ENCODE measurements around the gene CNKSR1.

The CNKSR1 gene

GRCh38 chr1:26181586-26182382 lies 4.5 kb downstream of the CNKSR1 start:
- peaks cover 12% of the 10 kb centered on the region for H3K4me1 ChIP-seq (ENCODE audit: low read depth, poor library complexity, severe bottlenecking)
- H3K4me2 ChIP-seq, result no peak overlapping the region
- H3K27me3 ChIP-seq (ENCODE audit: insufficient read depth, low read depth), result no peaks in the 10 kb centered on the region
- no peak overlapping the region for H2AFZ ChIP-seq (ENCODE audit: low read depth)
- H4K20me1 ChIP-seq (ENCODE audit: insufficient read depth), result no peaks in the 10 kb centered on the region
- TF ChIP-seq, protein P1, sequence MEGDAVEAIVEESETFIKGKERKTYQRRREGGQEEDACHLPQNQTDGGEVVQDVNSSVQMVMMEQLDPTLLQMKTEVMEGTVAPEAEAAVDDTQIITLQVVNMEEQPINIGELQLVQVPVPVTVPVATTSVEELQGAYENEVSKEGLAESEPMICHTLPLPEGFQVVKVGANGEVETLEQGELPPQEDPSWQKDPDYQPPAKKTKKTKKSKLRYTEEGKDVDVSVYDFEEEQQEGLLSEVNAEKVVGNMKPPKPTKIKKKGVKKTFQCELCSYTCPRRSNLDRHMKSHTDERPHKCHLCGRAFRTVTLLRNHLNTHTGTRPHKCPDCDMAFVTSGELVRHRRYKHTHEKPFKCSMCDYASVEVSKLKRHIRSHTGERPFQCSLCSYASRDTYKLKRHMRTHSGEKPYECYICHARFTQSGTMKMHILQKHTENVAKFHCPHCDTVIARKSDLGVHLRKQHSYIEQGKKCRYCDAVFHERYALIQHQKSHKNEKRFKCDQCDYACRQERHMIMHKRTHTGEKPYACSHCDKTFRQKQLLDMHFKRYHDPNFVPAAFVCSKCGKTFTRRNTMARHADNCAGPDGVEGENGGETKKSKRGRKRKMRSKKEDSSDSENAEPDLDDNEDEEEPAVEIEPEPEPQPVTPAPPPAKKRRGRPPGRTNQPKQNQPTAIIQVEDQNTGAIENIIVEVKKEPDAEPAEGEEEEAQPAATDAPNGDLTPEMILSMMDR (conservative IDR thresholded peaks at IDR 0.05; ENCODE audit: low read depth, low read length), result no peak
- H3K4me3 ChIP-seq (IDR thresholded peaks at IDR 0.05; ENCODE audit: insufficient read depth, low read depth, low read length), result no peak overlapping the region
- no peaks in the 10 kb centered on the region for H3K36me3 ChIP-seq (ENCODE audit: insufficient read depth)
- no peaks in the 10 kb centered on the region for H3K79me2 ChIP-seq (ENCODE audit: insufficient read depth, low read depth)
- no peak overlapping the region for H3K9ac ChIP-seq
- H3K27ac ChIP-seq, result no peak overlapping the region

GRCh38 chr1:26182383-26182696 lies 5.0 kb downstream of the CNKSR1 start:
- Histone ChIP-seq H3K4me1 (ENCODE audit: low read depth, poor library complexity, severe bottlenecking) (peaks cover 12% of the 10 kb centered on the region), H3K27me3 (ENCODE audit: insufficient read depth, low read depth) (no peaks in the 10 kb centered on the region), H4K20me1 (ENCODE audit: insufficient read depth) (no peaks in the 10 kb centered on the region), H3K4me2 (no peak overlapping the region), H3K4me3 (IDR thresholded peaks at IDR 0.05; ENCODE audit: insufficient read depth, low read depth, low read length) (no peak overlapping the region), H3K27ac (no peak overlapping the region), H3K36me3 (ENCODE audit: insufficient read depth) (no peaks in the 10 kb centered on the region), H3K9ac (no peak overlapping the region), H3K79me2 (ENCODE audit: insufficient read depth, low read depth) (no peaks in the 10 kb centered on the region), H2AFZ (ENCODE audit: low read depth) (no peak overlapping the region)
- TF ChIP-seq, protein P1 (conservative IDR thresholded peaks at IDR 0.05; ENCODE audit: low read depth, low read length), result no peak

DNA sequence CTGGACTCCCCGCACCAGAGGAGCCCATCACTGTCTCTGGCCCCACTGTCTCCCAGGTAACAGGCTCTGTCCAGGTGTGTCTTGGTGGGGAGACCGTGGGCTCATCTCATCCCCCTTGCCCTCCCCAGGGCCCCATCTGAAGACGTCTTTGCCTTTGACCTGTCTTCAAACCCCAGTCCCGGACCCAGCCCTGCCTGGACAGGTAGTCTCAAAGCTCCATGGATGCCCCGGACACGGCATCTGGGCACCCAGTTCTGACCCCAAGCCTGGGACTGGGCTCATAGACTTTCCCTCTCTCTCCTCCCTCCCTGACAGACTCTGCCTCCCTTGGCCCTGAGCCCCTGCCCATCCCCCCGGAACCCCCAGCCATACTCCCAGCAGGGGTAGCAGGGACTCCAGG lies 6.8 kb downstream of the CNKSR1 start:
- Histone ChIP-seq H3K4me1 (ENCODE audit: low read depth, poor library complexity, severe bottlenecking) (peaks cover 12% of the 10 kb centered on the region), H3K79me2 (ENCODE audit: insufficient read depth, low read depth) (no peaks in the 10 kb centered on the region), H3K27ac (no peak overlapping the region), H3K4me2 (no peak overlapping the region), H3K36me3 (ENCODE audit: insufficient read depth) (no peaks in the 10 kb centered on the region), H3K9ac (no peak overlapping the region), H4K20me1 (ENCODE audit: insufficient read depth) (no peaks in the 10 kb centered on the region), H3K4me3 (IDR thresholded peaks at IDR 0.05; ENCODE audit: insufficient read depth, low read depth, low read length) (no peak overlapping the region), H3K27me3 (ENCODE audit: insufficient read depth, low read depth) (no peaks in the 10 kb centered on the region), H2AFZ (ENCODE audit: low read depth) (no peak overlapping the region)
- TF ChIP-seq, protein P1 (conservative IDR thresholded peaks at IDR 0.05; ENCODE audit: low read depth, low read length), result no peak

- Histone ChIP-seq H3K36me3 (ENCODE audit: insufficient read depth) (no peaks in the 10 kb centered on the region), H3K9ac (no peak overlapping the region), H3K4me3 (IDR thresholded peaks at IDR 0.05; ENCODE audit: insufficient read depth, low read depth, low read length) (no peak overlapping the region), H3K79me2 (ENCODE audit: insufficient read depth, low read depth) (no peaks in the 10 kb centered on the region), H2AFZ (ENCODE audit: low read depth) (no peak overlapping the region), H3K4me1 (ENCODE audit: low read depth, poor library complexity, severe bottlenecking) (peaks cover 6% of the 10 kb centered on the region), H3K4me2 (no peak overlapping the region), H3K27ac (no peak overlapping the region), H3K27me3 (ENCODE audit: insufficient read depth, low read depth) (no peaks in the 10 kb centered on the region), H4K20me1 (ENCODE audit: insufficient read depth) (no peaks in the 10 kb centered on the region)
- TF ChIP-seq, protein P1 (conservative IDR thresholded peaks at IDR 0.05; ENCODE audit: low read depth, low read length), result no peak
Observed at GRCh38 chr1:26184883-26185282, 7.6 kb downstream of the CNKSR1 start.

All from KMS-11 (cell line).